HEK293T (cell line): ENCODE data around the gene SLC22A12.

ENCODE experiments used
- CTCF ChIA-PET: fragments of 350-600 bp; formaldehyde crosslinking; extraction: SDS; loops from one replicate; lab custom pipeline; 2021; ENCODE audit warnings: antibody characterized with exemption, inconsistent platforms; lab: Yijun Ruan, JAX
- POLR2A ChIA-PET: fragments of 350-600 bp; formaldehyde crosslinking; extraction: SDS; loops from one replicate; lab custom pipeline; 2020; ENCODE audit warnings: antibody characterized with exemption, inconsistent platforms; lab: Yijun Ruan, JAX
- DNase-seq: peaks from one replicate; pipeline ENCODE4 v3.0.0; 2012; ENCODE audit warnings: mixed read lengths; ENCODE audit errors: extremely low spot score
- ARNT ChIP-seq: fragments of 450-650 bp; IDR thresholded peaks from 2 replicates; pipeline ENCODE4 v1.6.1; 2017; ENCODE audit warnings: mild to moderate bottlenecking
- BHLHE40 ChIP-seq: fragments of 450-650 bp; IDR thresholded peaks from 2 replicates; pipeline ENCODE4 v1.6.1; 2016; ENCODE audit warnings: mild to moderate bottlenecking, moderate library complexity, borderline replicate concordance
- CTBP1 ChIP-seq: fragments of 450-650 bp; IDR thresholded peaks from 2 replicates; pipeline ENCODE4 v1.6.1; 2016; ENCODE audit warnings: borderline replicate concordance
- ELF4 ChIP-seq: fragments of 450-650 bp; IDR thresholded peaks from 2 replicates; pipeline ENCODE4 v1.6.1; 2017; ENCODE audit warnings: antibody characterized with exemption
- FOXA1 ChIP-seq: fragments of 450-650 bp; IDR thresholded peaks from 2 replicates; pipeline ENCODE4 v1.6.1; 2016; ENCODE audit warnings: mild to moderate bottlenecking
- FOXK2 ChIP-seq: fragments of 450-650 bp; IDR thresholded peaks from 2 replicates; pipeline ENCODE4 v1.6.1; 2016; ENCODE audit warnings: mild to moderate bottlenecking
- FOXM1 ChIP-seq: fragments of 450-650 bp; IDR thresholded peaks from 2 replicates; pipeline ENCODE4 v1.6.1; 2017; ENCODE audit warnings: mild to moderate bottlenecking, borderline replicate concordance
- HDGF ChIP-seq: fragments of 450-650 bp; IDR thresholded peaks from 2 replicates; pipeline ENCODE4 v1.6.1; 2017; ENCODE audit warnings: antibody characterized with exemption, borderline replicate concordance
- L3MBTL2 ChIP-seq: fragments of 450-650 bp; conservative IDR thresholded peaks from 2 replicates; pipeline ENCODE4 v1.6.1; 2016; ENCODE audit warnings: mild to moderate bottlenecking
- LEF1 ChIP-seq: fragments of 450-650 bp; IDR thresholded peaks from 2 replicates; pipeline ENCODE4 v1.6.1; 2017; ENCODE audit warnings: mild to moderate bottlenecking, borderline replicate concordance
- NFRKB ChIP-seq: fragments of 450-650 bp; IDR thresholded peaks from 2 replicates; pipeline ENCODE4 v1.6.1; 2016; ENCODE audit warnings: mild to moderate bottlenecking, moderate library complexity
- SP1 ChIP-seq: fragments of 450-650 bp; IDR thresholded peaks from 2 replicates; pipeline ENCODE4 v1.6.1; 2017
- SUZ12 ChIP-seq: fragments of 450-650 bp; IDR thresholded peaks from 2 replicates; pipeline ENCODE4 v1.6.1; 2016; ENCODE audit warnings: mild to moderate bottlenecking
- TARDBP ChIP-seq: fragments of 450-650 bp; IDR thresholded peaks from 2 replicates; pipeline ENCODE4 v1.6.1; 2016
- ZNF384 ChIP-seq: fragments of 450-650 bp; IDR thresholded peaks from 2 replicates; pipeline ENCODE4 v1.6.1; 2016
- TF ChIP-seq, protein P1 (sequence below): fragments of 450-650 bp; IDR thresholded peaks from 2 replicates; pipeline ENCODE4 v1.6.1; 2016

Gene SLC22A12

GRCh38 chr11:64546600-64546999 lies 44.4 kb upstream of the SLC22A12 start:
- TF ChIP-seq HDGF, result no peak
- TF ChIP-seq SUZ12, result no peak
- TF ChIP-seq FOXK2, result no peak
- TF ChIP-seq FOXM1, result no peak
- TF ChIP-seq ELF4, result no peak
- TF ChIP-seq BHLHE40, result no peak
- no peak for TF ChIP-seq TARDBP
- no peak for TF ChIP-seq L3MBTL2
- TF ChIP-seq SP1, result no peak
- no peak for TF ChIP-seq FOXA1
- TF ChIP-seq, protein P1, sequence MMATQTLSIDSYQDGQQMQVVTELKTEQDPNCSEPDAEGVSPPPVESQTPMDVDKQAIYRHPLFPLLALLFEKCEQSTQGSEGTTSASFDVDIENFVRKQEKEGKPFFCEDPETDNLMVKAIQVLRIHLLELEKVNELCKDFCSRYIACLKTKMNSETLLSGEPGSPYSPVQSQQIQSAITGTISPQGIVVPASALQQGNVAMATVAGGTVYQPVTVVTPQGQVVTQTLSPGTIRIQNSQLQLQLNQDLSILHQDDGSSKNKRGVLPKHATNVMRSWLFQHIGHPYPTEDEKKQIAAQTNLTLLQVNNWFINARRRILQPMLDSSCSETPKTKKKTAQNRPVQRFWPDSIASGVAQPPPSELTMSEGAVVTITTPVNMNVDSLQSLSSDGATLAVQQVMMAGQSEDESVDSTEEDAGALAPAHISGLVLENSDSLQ, result no peak
- TF ChIP-seq ARNT, result no peak
- no peak for TF ChIP-seq NFRKB

DNA sequence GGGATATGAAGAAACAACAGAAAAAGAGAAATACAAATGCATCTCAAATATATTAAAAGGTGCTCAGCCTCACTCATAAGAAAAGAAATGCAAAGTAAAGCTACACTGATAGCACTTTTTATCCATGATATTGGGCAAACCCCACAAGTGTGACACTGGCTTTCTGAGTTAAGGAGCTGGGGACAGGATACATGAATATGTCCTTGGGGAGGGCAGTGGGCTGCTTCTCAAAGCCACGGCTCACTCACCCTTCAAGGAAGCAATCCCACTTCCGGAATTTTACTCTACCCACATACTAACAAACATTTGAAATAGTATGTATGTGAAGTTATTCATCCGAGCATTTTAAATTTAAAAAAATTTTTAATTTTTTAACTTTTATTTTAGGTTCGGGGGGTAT lies 41.1 kb upstream of the SLC22A12 start:
- ChIA-PET CTCF (no interaction called here), POLR2A (no interaction called here)
- no peak for TF ChIP-seq FOXA1
- no peak for TF ChIP-seq SP1
- no peak for TF ChIP-seq ARNT
- TF ChIP-seq NFRKB, result no peak
- no peak for TF ChIP-seq CTBP1
- TF ChIP-seq TARDBP, result no peak
- no peak for TF ChIP-seq L3MBTL2
- TF ChIP-seq FOXK2, result no peak
- no peak for TF ChIP-seq FOXM1
- TF ChIP-seq SUZ12, result no peak
- TF ChIP-seq BHLHE40, result no peak
- TF ChIP-seq HDGF, result no peak
- DNase-seq, result no peak

More at GRCh38 chr11:64546600-64546999, 44.4 kb upstream of the SLC22A12 start:
- DNase-seq, result no peak
- ChIA-PET POLR2A (no interaction called here), CTCF (no interaction called here)

DNA sequence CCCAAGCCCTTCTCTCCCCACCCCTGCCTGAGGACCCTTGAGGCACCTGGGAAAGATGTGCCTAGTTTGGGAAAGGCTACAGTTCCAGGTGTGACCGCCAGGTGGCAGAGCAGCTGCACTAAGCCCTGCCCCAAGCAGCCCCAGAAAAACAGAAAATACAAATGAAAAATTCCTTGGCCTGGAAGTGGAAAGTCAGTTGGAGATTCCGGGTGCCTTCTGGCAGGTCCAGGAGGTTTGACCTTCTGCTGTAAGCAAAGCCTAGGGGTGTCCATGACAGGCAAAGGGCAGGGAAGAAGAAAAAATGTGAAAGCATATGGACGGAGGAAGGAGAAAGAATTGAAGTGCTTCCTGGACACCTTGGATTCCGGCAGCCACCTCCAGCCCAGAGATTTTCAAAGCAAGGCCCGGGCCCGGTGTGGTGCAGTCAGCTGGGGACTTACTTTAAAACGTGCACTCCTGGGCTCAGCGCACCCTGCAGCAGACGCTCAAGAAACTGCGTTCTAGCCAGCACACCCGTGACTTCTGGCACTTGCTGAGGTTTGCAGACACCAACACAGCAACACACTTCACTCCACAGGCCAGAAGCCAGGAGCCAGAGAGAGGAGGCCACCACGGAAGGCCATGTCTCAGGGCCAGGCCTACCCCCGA lies 37.3 kb upstream of the SLC22A12 start:
- ChIA-PET POLR2A (no interaction called here), CTCF (interaction anchor here (1.0 kb wide), 1 partner anchor 91 kb away, joined by 4 read pairs; no protein-coding TSS in a partner anchor)
- DNase-seq, result peak; percentile 76
- TF ChIP-seq LEF1 (no peak), NFRKB (no peak), ELF4 (no peak), TARDBP (no peak), L3MBTL2 (no peak), FOXA1 (no peak), FOXK2 (no peak), CTBP1 (no peak), SUZ12 (no peak), SP1 (no peak), FOXM1 (no peak), ARNT (no peak), BHLHE40 (no peak), ZNF384 (no peak), HDGF (no peak)
- TF ChIP-seq, protein P1, result no peak

DNA sequence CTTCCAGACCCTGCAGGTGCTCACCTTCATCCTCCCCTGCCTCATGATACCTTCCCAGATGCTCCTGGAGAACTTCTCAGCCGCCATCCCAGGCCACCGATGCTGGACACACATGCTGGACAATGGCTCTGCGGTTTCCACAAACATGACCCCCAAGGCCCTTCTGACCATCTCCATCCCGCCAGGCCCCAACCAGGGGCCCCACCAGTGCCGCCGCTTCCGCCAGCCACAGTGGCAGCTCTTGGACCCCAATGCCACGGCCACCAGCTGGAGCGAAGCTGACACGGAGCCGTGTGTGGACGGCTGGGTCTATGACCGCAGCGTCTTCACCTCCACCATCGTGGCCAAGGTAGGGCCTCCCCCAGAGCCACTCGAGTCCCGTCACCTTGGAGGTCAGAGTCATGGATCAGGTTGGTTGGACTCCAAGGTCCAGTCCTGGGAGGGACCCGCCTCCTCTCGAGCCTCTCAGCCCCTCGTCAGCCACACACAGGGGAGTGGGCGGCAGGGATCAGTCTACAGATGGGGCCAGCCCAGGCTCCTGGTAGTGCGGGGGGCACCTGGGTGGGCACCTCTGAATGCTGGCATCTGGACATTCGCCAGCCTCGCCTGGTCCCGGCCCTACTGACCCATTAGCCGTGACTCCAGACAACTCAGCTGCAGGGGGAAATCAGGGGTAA lies 34.8 kb upstream of the SLC22A12 start:
- DNase-seq, result no peak
- ChIA-PET POLR2A (no interaction called here), CTCF (no interaction called here)
- TF ChIP-seq CTBP1 (no peak), NFRKB (no peak), FOXA1 (no peak), BHLHE40 (no peak), ZNF384 (no peak), ELF4 (no peak), SUZ12 (no peak), L3MBTL2 (no peak), TARDBP (no peak), ARNT (no peak)
- TF ChIP-seq, protein P1, result no peak

DNA sequence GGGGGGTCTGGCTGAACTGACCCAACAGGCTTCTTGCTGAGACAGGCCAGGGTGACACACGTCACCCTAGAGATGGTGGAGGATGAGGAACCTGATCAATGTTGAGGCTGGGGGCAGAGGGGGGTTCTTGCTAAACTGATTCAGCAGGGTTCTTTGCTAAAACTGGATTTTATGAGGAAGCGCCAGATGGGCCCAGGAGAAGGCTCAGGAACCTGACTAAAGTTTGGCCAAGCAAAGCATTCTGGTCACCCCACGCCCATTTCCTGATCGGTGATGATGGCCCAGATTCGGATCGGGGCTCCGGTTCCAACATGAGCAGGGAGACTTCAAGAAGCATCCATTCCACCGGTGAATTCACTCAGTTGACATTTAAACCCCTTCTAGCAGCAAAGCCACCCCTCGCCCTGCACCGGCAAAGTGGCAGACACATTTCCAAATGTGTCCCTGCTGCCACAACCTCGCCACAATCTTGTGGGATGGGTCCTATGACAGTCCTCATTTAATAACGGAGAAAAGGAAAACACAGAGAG lies 34.2 kb upstream of the SLC22A12 start:
- TF ChIP-seq SUZ12 (no peak), LEF1 (no peak), FOXA1 (no peak), HDGF (no peak), TARDBP (no peak), NFRKB (no peak), ZNF384 (no peak), CTBP1 (no peak), FOXM1 (no peak), SP1 (no peak), ELF4 (no peak), BHLHE40 (no peak), ARNT (no peak), L3MBTL2 (no peak), FOXK2 (no peak)
- TF ChIP-seq, protein P1, result no peak
- DNase-seq, result no peak
- CTCF ChIA-PET, result no interaction called here
- POLR2A ChIA-PET, result no interaction called here
